Panc1 (cell line): Measurements from ENCODE around the gene AIRE. TPM values are rescaled to one million over a fixed set of nuclear protein-coding genes. Genes with fewer than 3 reads are reported as not detected.

Source experiments
- ATAC-seq: fragments of 200-7000 bp; cut with Tn5 transposase; 2 replicates; pipeline ENCODE4 v1.9.1; 2020; ENCODE audit warnings: mild to moderate bottlenecking, moderate library complexity
- BruUV-seq: library from RNA; stranded (reverse); fragments of 400-500 nt; replicated peaks from 2 replicates; lab custom pipeline; 2021; lab: Mats Ljungman, UMichigan
- CTCF ChIA-PET: fragments of 300-600 bp; sonication (Branson Sonifier 250); formaldehyde crosslinking; loops from one replicate; lab custom pipeline; 2022; ENCODE audit warnings: antibody characterized with exemption; lab: Charles Lee
- POLR2A ChIA-PET: fragments of 300-600 bp; sonication (Branson Sonifier 250); formaldehyde crosslinking; loops from one replicate; lab custom pipeline; 2022; ENCODE audit warnings: antibody characterized with exemption; lab: Charles Lee
- DNase-seq: peaks from one replicate; pipeline ENCODE4 v3.0.0-alpha.2; 2010; ENCODE audit warnings: low read depth, low spot score
- H3K27ac ChIP-seq: 2 replicates; pipeline ENCODE4 v1.5.1; 2011; ENCODE audit warnings: mild to moderate bottlenecking, low read length, inconsistent platforms
- H3K27me3 ChIP-seq: fragments of 200-500 bp; sonication (Bioruptor generic); 2 replicates; pipeline ENCODE4 v1.6.0; 2014; ENCODE audit warnings: low read length, inconsistent platforms; ENCODE audit not compliant: control insufficient read depth, insufficient read depth
- H3K36me3 ChIP-seq: fragments of 200-500 bp; sonication (Bioruptor generic); 2 replicates; pipeline ENCODE4 v1.5.1; 2014; ENCODE audit warnings: inconsistent platforms, mild to moderate bottlenecking, low read length, moderate library complexity; ENCODE audit not compliant: control insufficient read depth, insufficient read depth
- H3K4me1 ChIP-seq: 2 replicates; pipeline ENCODE4 v1.5.1; 2011; ENCODE audit warnings: inconsistent platforms, mild to moderate bottlenecking, low read length, moderate library complexity; ENCODE audit not compliant: control insufficient read depth, insufficient read depth
- H3K4me3 ChIP-seq, 2 experiments: 2 replicates each; pipeline ENCODE4 v1.5.1; 2011 to 2012; ENCODE audit warnings: low read depth in 2 of 2, low read length in 2 of 2, mild to moderate bottlenecking in 2 of 2, inconsistent platforms in 1 of 2, moderate library complexity in 1 of 2
- H3K9me3 ChIP-seq: fragments of 200-500 bp; sonication (Bioruptor generic); 2 replicates; pipeline ENCODE4 v1.5.1; 2014; ENCODE audit warnings: low read depth, mild to moderate bottlenecking, inconsistent platforms, low read length, moderate library complexity; ENCODE audit not compliant: control insufficient read depth, insufficient read depth
- POLR2AphosphoS5 ChIP-seq: IDR thresholded peaks from 2 replicates; pipeline ENCODE4 v1.6.1; 2012; ENCODE audit warnings: mild to moderate bottlenecking, low read depth, low read length, moderate library complexity
- REST ChIP-seq, 2 experiments: IDR thresholded peaks; 2 replicates each; pipeline ENCODE4 v1.6.1; 2011 to 2012; ENCODE audit warnings: low read depth in 2 of 2, control low read depth in 1 of 2, low read length in 1 of 2, mild to moderate bottlenecking in 1 of 2, moderate library complexity in 1 of 2; ENCODE audit not compliant: insufficient read depth in 1 of 2
- SIN3A ChIP-seq: IDR thresholded peaks from 2 replicates; pipeline ENCODE4 v1.6.1; 2012; ENCODE audit warnings: low read depth, mild to moderate bottlenecking, low read length, moderate library complexity, borderline replicate concordance; ENCODE audit not compliant: insufficient read depth
- TCF7L2 ChIP-seq: IDR thresholded peaks from 2 replicates; pipeline ENCODE4 v1.6.1; 2011; ENCODE audit warnings: mild to moderate bottlenecking, low read depth, low read length, inconsistent platforms
- in situ Hi-C: cut with HindIII; loops from 2 replicates; pipeline ENCODE4 v1.10.0; 2016; ENCODE audit warnings: low sequenced_read_pairs, low pct_unique_long_range_greater_than_20kb
- intact Hi-C: fragments of 100-400 bp; cut with micrococcal nuclease; formaldehyde crosslinking; loops from one replicate; pipeline ENCODE4 v1.10.0; 2022; ENCODE audit not compliant: unreplicated experiment
- total RNA-seq: library from RNA; stranded (reverse); gene quantifications from one replicate; pipeline ENCODE4 v1.2.1, GENCODE V29; 2021; ENCODE audit not compliant: unreplicated experiment
- TF ChIP-seq, protein P1 (sequence below): fragments of 450-650 bp; IDR thresholded peaks from 2 replicates; pipeline ENCODE4 v1.5.1; 2017; ENCODE audit warnings: mild to moderate bottlenecking

The AIRE gene
- total RNA-seq, 1 experiment from 2014 or later: not detected

DNA sequence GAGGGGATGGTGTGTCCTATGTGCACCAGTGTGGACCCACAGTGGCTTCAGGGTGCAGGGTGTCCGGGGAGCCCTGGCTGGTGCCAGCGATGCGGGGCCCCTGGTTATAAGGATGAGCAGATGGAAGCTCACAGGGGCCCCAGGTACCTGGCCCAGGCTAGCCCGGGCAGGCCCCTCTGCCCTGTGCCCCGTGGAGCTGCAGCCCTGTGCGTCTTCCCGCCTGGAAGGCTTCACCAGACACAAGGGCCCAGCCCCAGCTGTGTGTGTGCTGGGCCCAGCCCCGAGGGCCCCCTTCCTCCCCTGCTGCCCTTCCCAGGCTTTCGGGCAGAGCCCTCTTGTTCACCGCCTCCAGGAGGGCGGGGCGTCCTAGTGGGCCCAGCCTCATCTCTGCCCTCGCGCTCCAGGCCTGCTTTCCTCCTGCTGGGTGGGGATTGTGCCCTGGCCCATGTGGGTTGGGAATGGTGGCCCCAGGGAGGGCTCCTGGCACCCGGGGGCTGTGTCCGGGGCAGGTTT is 30.1 kb downstream of the AIRE start:
- in situ Hi-C loops (no loop called here), intact Hi-C loops (no loop called here)
- H3K4me3 ChIP-seq: no peak overlapping the region
- no peak for ATAC-seq
- BruUV-seq: no TSS peak
- H3K4me1 ChIP-seq: no peaks in the 10 kb centered on the region
- DNase-seq: no peak
- TF ChIP-seq, protein P1, sequence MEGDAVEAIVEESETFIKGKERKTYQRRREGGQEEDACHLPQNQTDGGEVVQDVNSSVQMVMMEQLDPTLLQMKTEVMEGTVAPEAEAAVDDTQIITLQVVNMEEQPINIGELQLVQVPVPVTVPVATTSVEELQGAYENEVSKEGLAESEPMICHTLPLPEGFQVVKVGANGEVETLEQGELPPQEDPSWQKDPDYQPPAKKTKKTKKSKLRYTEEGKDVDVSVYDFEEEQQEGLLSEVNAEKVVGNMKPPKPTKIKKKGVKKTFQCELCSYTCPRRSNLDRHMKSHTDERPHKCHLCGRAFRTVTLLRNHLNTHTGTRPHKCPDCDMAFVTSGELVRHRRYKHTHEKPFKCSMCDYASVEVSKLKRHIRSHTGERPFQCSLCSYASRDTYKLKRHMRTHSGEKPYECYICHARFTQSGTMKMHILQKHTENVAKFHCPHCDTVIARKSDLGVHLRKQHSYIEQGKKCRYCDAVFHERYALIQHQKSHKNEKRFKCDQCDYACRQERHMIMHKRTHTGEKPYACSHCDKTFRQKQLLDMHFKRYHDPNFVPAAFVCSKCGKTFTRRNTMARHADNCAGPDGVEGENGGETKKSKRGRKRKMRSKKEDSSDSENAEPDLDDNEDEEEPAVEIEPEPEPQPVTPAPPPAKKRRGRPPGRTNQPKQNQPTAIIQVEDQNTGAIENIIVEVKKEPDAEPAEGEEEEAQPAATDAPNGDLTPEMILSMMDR: no peak
- TF ChIP-seq POLR2AphosphoS5 (no peak), TCF7L2 (no peak), SIN3A (no peak), REST (IDR thresholded peaks at IDR 0.05; ENCODE audit: insufficient read depth in 1 of 2, low read depth in 2 of 2, low read length in 1 of 2) (no peak)
- no peak overlapping the region for H3K27ac ChIP-seq
- no peaks in the 10 kb centered on the region for H3K27me3 ChIP-seq
- CTCF ChIA-PET: no interaction called here
- no peaks in the 10 kb centered on the region for H3K9me3 ChIP-seq
- H3K36me3 ChIP-seq: no peaks in the 10 kb centered on the region
- POLR2A ChIA-PET: no interaction called here

DNA sequence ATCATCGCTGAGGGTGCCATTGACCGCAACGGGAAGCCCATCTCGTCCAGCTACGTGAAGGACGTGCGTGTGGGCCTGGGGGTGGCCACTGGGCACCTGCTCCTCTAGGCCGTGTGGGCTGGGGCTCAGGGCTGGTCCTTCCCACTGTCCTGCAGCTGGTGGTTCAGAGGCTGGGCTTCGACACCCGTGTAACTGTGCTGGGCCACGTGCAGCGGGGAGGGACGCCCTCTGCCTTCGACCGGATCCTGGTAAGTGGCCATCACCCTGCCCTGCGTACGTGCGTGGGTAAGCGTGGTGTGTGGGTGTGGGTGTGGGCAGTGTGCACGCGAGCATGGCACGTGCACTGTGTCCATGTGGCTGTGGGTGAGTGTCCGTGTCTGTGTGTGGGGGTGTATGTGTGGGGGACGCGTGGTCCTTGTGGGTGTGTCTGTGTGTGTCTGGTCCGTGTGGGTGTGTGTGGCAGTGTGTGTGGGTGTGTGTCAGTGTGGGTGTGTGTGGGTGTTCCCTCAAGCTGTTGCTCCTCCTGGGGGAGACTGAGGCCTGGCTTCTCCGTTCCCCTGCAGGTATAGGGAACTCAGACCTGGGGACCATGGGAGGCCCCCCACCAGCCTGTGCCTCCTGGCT is 30.7 kb downstream of the AIRE start:
- no TSS peak for BruUV-seq
- H3K4me1 ChIP-seq: no peaks in the 10 kb centered on the region
- TF ChIP-seq, protein P1: no peak
- TF ChIP-seq REST (IDR thresholded peaks at IDR 0.05; ENCODE audit: insufficient read depth in 1 of 2, low read depth in 2 of 2, low read length in 1 of 2) (no peak), TCF7L2 (no peak), POLR2AphosphoS5 (no peak)
- intact Hi-C loops: no loop called here
- no peaks in the 10 kb centered on the region for H3K9me3 ChIP-seq
- CTCF ChIA-PET: no interaction called here
- H3K27me3 ChIP-seq: no peaks in the 10 kb centered on the region
- in situ Hi-C loops: no loop called here
- H3K4me3 ChIP-seq: no peak overlapping the region
- H3K27ac ChIP-seq: no peak overlapping the region
- POLR2A ChIA-PET: no interaction called here
- no peaks in the 10 kb centered on the region for H3K36me3 ChIP-seq
- DNase-seq (no peak), ATAC-seq (no peak)
